HepG2 (cell line): ENCODE measurements around the gene IFI35. TPM values are rescaled to one million over a fixed set of nuclear protein-coding genes. Genes with fewer than 3 reads are reported as not detected.

Experiments used
- CENPX ChIP-seq: sonication (generic); formaldehyde crosslinking; IDR thresholded peaks from 2 replicates; pipeline ENCODE4 v1.9.0; 2021; ENCODE audit warnings: mild to moderate bottlenecking, missing genetic modification reagents, moderate library complexity
- RCOR2 ChIP-seq: IDR thresholded peaks from 2 replicates; pipeline ENCODE4 v1.6.1; 2016; ENCODE audit warnings: missing biosample characterization, missing genetic modification reagents
- ZFY ChIP-seq: sonication (generic); formaldehyde crosslinking; IDR thresholded peaks from 2 replicates; pipeline ENCODE4 v1.4.0; 2020; ENCODE audit warnings: missing genetic modification reagents
- ZFYVE20 ChIP-seq: sonication (generic); formaldehyde crosslinking; IDR thresholded peaks from 2 replicates; pipeline ENCODE4 v1.8.0; 2023; ENCODE audit warnings: low read depth, mild to moderate bottlenecking, moderate library complexity, missing genetic modification reagents, borderline replicate concordance
- ZKSCAN8 ChIP-seq: IDR thresholded peaks from 2 replicates; pipeline ENCODE4 v1.6.1; 2016; ENCODE audit warnings: borderline replicate concordance, missing genetic modification reagents, missing compliant biosample characterization
- ZNF264 ChIP-seq: sonication (generic); formaldehyde crosslinking; IDR thresholded peaks from 2 replicates; pipeline ENCODE4 v1.4.0; 2020; ENCODE audit warnings: missing genetic modification reagents
- ZNF331 ChIP-seq: sonication (generic); formaldehyde crosslinking; IDR thresholded peaks from 2 replicates; pipeline ENCODE4 v1.4.0; 2020; ENCODE audit warnings: missing genetic modification reagents
- ZNF432 ChIP-seq: sonication (generic); formaldehyde crosslinking; IDR thresholded peaks from 2 replicates; pipeline ENCODE4 v1.5.0; 2020; ENCODE audit warnings: missing genetic modification reagents, mild to moderate bottlenecking, borderline replicate concordance
- ZNF605 ChIP-seq: sonication (generic); formaldehyde crosslinking; IDR thresholded peaks from 2 replicates; pipeline ENCODE4 v1.8.0; 2022; ENCODE audit warnings: mild to moderate bottlenecking, missing genetic modification reagents
- polyA plus RNA-seq, 8 experiments: library from polyadenylated mRNA; depleted of rRNA in 3 of 8; stranded (reverse) in 7 of 8; unstranded in 1 of 8; fragments of >200 nt; fragmentation: Illumina TruSeq in 4 of 8; extraction: Trizol in 4 of 8; gene quantifications; 2 replicates each; pipeline versions ENCODE4 v1.2.1 to v1.2.3, GENCODE V29; 2011 to 2016; ENCODE audit warnings: low read depth in 4 of 8, missing spikeins in 1 of 8, mixed read lengths in 1 of 8; ENCODE audit not compliant: insufficient read depth in 1 of 8
- total RNA-seq, 5 experiments: library from RNA; depleted of rRNA; stranded (reverse); fragments of >200 nt; fragmentation: Illumina TruSeq; extraction: Trizol; gene quantifications; 2 replicates each; pipeline ENCODE4 v1.2.3, GENCODE V29; 2016; ENCODE audit warnings: low read depth in 1 of 5
- TF ChIP-seq, protein P1 (sequence below), 2 experiments: fragments of 450-650 bp in 1 of 2; sonication (generic) in 1 of 2; formaldehyde crosslinking; IDR thresholded peaks; 2 replicates each; pipeline versions ENCODE4 v1.5.0 to v1.8.0; 2020 to 2022; ENCODE audit warnings: mild to moderate bottlenecking in 1 of 2, missing genetic modification reagents in 1 of 2
- TF ChIP-seq, protein P2 (sequence below): sonication (generic); formaldehyde crosslinking; IDR thresholded peaks from 2 replicates; pipeline ENCODE4 v1.4.0; 2020; ENCODE audit warnings: missing genetic modification reagents, borderline replicate concordance
- TF ChIP-seq, protein P3 (sequence below): sonication (generic); formaldehyde crosslinking; IDR thresholded peaks from 2 replicates; pipeline ENCODE4 v1.5.0; 2020; ENCODE audit warnings: missing genetic modification reagents
- TF ChIP-seq, protein P4 (sequence below): sonication (generic); formaldehyde crosslinking; conservative IDR thresholded peaks from 2 replicates; pipeline ENCODE4 v1.8.1; 2023; ENCODE audit warnings: missing genetic modification reagents
- TF ChIP-seq, protein P5 (sequence below): sonication (generic); formaldehyde crosslinking; IDR thresholded peaks from 2 replicates; pipeline ENCODE4 v1.8.1; 2023; ENCODE audit warnings: missing genetic modification reagents, inconsistent platforms, borderline replicate concordance
- TF ChIP-seq, protein P6 (sequence below): sonication (generic); formaldehyde crosslinking; IDR thresholded peaks from 2 replicates; pipeline ENCODE4 v1.4.0; 2020; ENCODE audit warnings: missing genetic modification reagents, mild to moderate bottlenecking, borderline replicate concordance
- TF ChIP-seq, protein P7 (sequence below): sonication (generic); formaldehyde crosslinking; IDR thresholded peaks from 2 replicates; pipeline ENCODE4 v1.5.0; 2020; ENCODE audit warnings: missing genetic modification reagents
- TF ChIP-seq, protein P8 (sequence below): sonication (generic); formaldehyde crosslinking; IDR thresholded peaks from 2 replicates; pipeline ENCODE4 v1.4.0; 2020; ENCODE audit warnings: low read depth, mild to moderate bottlenecking, missing genetic modification reagents

Gene IFI35
- total and polyA plus RNA-seq, 2 of the 13 experiments (the other 11 are each of a cell fraction or from before 2014, with no cell fraction given), result 28.9 to 38.1 TPM

DNA sequence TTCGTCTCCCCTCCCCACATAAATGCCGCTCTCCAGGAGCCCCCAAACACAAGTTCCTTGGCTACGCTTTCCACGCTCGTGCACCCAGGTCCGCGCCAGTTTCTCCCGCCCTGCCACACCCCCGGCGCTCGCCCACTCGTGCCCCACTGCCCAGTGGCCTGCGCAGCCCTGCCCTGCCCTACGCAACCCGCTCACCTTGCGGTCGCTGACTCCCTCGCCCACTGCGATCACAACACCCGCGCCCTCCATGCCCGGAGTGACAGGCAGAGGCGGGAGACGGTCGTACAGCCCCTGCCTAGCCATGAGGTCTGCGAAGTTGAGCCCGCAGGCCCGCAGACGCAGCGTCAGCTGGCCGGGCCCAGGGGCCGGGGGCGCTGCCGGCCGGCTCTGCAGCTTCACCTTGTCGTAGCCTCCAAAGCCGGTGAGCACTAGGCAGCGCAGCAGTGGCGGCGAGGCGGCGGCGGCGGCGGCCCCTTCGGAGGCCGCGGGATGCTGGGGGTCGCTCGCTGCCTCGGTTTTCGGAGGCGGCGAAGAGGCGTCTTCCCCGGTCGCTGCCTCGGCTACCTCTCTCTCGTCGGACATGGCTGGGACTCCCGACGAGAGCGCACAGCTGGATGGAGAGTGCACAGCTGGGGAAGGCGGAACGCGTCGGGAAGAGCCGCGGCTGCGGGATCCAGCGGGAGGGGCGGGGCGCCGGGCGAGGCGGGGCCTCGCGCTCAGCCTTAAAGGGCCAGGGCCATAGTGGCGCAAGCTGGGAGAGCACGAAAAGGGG, 15.3 kb downstream of the IFI35 start, which contains the start of gene VAT1 (continued):
- TF ChIP-seq ZFY (CRISPR knock-in tag), result peak; percentile 76
- TF ChIP-seq, protein P1, sequence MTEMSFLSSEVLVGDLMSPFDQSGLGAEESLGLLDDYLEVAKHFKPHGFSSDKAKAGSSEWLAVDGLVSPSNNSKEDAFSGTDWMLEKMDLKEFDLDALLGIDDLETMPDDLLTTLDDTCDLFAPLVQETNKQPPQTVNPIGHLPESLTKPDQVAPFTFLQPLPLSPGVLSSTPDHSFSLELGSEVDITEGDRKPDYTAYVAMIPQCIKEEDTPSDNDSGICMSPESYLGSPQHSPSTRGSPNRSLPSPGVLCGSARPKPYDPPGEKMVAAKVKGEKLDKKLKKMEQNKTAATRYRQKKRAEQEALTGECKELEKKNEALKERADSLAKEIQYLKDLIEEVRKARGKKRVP (CRISPR knock-in tag; IDR thresholded peaks at IDR 0.05), result no peak
- TF ChIP-seq CENPX (CRISPR knock-in tag), result no peak
- TF ChIP-seq ZNF432, result no peak
- TF ChIP-seq, protein P2, sequence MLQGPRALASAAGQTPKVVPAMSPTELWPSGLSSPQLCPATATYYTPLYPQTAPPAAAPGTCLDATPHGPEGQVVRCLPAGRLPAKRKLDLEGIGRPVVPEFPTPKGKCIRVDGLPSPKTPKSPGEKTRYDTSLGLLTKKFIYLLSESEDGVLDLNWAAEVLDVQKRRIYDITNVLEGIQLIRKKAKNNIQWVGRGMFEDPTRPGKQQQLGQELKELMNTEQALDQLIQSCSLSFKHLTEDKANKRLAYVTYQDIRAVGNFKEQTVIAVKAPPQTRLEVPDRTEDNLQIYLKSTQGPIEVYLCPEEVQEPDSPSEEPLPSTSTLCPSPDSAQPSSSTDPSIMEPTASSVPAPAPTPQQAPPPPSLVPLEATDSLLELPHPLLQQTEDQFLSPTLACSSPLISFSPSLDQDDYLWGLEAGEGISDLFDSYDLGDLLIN, result peak; percentile 94
- TF ChIP-seq, protein P3, sequence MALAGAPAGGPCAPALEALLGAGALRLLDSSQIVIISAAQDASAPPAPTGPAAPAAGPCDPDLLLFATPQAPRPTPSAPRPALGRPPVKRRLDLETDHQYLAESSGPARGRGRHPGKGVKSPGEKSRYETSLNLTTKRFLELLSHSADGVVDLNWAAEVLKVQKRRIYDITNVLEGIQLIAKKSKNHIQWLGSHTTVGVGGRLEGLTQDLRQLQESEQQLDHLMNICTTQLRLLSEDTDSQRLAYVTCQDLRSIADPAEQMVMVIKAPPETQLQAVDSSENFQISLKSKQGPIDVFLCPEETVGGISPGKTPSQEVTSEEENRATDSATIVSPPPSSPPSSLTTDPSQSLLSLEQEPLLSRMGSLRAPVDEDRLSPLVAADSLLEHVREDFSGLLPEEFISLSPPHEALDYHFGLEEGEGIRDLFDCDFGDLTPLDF, result no peak; the same call in 1 of the 2 replicates
- no peak for TF ChIP-seq ZFYVE20 (CRISPR knock-in tag)
- TF ChIP-seq, protein P4, sequence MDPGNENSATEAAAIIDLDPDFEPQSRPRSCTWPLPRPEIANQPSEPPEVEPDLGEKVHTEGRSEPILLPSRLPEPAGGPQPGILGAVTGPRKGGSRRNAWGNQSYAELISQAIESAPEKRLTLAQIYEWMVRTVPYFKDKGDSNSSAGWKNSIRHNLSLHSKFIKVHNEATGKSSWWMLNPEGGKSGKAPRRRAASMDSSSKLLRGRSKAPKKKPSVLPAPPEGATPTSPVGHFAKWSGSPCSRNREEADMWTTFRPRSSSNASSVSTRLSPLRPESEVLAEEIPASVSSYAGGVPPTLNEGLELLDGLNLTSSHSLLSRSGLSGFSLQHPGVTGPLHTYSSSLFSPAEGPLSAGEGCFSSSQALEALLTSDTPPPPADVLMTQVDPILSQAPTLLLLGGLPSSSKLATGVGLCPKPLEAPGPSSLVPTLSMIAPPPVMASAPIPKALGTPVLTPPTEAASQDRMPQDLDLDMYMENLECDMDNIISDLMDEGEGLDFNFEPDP, result peak; percentile 98; the same call in 1 of the 2 replicates
- TF ChIP-seq, protein P5, sequence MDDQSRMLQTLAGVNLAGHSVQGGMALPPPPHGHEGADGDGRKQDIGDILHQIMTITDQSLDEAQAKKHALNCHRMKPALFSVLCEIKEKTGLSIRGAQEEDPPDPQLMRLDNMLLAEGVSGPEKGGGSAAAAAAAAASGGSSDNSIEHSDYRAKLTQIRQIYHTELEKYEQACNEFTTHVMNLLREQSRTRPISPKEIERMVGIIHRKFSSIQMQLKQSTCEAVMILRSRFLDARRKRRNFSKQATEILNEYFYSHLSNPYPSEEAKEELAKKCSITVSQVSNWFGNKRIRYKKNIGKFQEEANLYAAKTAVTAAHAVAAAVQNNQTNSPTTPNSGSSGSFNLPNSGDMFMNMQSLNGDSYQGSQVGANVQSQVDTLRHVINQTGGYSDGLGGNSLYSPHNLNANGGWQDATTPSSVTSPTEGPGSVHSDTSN (CRISPR knock-in tag), result 0 out of 2 replicates have a peak, but pooled peaks have one; percentile 52
- TF ChIP-seq, protein P6, sequence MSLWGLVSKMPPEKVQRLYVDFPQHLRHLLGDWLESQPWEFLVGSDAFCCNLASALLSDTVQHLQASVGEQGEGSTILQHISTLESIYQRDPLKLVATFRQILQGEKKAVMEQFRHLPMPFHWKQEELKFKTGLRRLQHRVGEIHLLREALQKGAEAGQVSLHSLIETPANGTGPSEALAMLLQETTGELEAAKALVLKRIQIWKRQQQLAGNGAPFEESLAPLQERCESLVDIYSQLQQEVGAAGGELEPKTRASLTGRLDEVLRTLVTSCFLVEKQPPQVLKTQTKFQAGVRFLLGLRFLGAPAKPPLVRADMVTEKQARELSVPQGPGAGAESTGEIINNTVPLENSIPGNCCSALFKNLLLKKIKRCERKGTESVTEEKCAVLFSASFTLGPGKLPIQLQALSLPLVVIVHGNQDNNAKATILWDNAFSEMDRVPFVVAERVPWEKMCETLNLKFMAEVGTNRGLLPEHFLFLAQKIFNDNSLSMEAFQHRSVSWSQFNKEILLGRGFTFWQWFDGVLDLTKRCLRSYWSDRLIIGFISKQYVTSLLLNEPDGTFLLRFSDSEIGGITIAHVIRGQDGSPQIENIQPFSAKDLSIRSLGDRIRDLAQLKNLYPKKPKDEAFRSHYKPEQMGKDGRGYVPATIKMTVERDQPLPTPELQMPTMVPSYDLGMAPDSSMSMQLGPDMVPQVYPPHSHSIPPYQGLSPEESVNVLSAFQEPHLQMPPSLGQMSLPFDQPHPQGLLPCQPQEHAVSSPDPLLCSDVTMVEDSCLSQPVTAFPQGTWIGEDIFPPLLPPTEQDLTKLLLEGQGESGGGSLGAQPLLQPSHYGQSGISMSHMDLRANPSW, result no peak
- TF ChIP-seq, protein P7, sequence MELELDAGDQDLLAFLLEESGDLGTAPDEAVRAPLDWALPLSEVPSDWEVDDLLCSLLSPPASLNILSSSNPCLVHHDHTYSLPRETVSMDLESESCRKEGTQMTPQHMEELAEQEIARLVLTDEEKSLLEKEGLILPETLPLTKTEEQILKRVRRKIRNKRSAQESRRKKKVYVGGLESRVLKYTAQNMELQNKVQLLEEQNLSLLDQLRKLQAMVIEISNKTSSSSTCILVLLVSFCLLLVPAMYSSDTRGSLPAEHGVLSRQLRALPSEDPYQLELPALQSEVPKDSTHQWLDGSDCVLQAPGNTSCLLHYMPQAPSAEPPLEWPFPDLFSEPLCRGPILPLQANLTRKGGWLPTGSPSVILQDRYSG (CRISPR knock-in tag), result peak; percentile 93
- TF ChIP-seq ZNF331 (CRISPR knock-in tag), result peak; percentile 68; the same call in 1 of the 2 replicates
- 0 out of 2 replicates have a peak, but pooled peaks have one; percentile 34 for TF ChIP-seq ZNF264 (CRISPR knock-in tag)
- TF ChIP-seq, protein P8, sequence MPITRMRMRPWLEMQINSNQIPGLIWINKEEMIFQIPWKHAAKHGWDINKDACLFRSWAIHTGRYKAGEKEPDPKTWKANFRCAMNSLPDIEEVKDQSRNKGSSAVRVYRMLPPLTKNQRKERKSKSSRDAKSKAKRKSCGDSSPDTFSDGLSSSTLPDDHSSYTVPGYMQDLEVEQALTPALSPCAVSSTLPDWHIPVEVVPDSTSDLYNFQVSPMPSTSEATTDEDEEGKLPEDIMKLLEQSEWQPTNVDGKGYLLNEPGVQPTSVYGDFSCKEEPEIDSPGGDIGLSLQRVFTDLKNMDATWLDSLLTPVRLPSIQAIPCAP (CRISPR knock-in tag), result 0 out of 2 replicates have a peak, but pooled peaks have one; percentile 34
- TF ChIP-seq RCOR2 (CRISPR knock-in tag), result no peak
- TF ChIP-seq ZNF605 (CRISPR knock-in tag), result peak; percentile 67
- TF ChIP-seq ZKSCAN8, result no peak
